DND-41 (cell line): ENCODE measurements around the gene HDAC7.

Experiments used
- EZH2 ChIP-seq: IDR thresholded peaks from 3 replicates; pipeline ENCODE4 v1.6.1; 2012; ENCODE audit warnings: borderline replicate concordance, low read depth, mild to moderate bottlenecking, moderate library complexity, low read length, inconsistent platforms; ENCODE audit not compliant: severe bottlenecking
- TF ChIP-seq, protein P1 (sequence below): IDR thresholded peaks from 2 replicates; pipeline ENCODE4 v1.5.1; 2012; ENCODE audit warnings: borderline replicate concordance, low read length, moderate library complexity, mild to moderate bottlenecking; ENCODE audit not compliant: poor library complexity, severe bottlenecking; ENCODE audit errors: extremely low read depth

DNA sequence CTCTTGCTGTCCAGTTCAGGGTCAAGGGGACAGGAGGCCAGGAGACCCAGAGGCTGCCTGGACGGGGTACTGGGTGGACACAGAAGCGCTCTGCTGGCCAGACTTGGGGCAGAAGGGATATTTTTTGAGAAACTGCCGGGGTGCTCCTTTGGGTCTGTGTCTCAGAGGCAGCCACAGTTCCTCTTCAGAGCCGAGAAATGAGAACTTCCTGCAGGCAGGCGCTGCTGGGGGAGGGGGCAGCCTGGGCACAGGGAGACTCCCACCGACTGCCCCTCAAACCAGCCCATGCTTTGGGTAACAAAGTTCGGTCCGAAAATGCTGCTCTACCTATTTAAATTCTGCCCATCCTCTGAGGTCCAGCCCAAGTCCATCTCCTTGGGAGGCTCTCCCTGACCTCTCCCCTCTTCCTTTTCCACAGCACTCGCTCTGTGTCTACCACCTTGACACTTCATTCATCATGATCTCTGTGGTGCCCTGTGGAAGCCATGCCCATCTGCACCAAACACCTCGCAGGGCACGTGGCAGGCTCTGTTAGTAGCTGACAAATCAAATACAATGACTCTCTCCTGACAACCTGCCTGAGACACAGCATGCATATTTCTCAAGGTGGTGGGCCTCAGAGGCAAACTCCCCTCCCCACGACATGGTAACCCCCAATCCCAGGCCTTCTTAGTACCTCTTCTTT lies 16.4 kb downstream of the HDAC7 start:
- TF ChIP-seq, protein P1, sequence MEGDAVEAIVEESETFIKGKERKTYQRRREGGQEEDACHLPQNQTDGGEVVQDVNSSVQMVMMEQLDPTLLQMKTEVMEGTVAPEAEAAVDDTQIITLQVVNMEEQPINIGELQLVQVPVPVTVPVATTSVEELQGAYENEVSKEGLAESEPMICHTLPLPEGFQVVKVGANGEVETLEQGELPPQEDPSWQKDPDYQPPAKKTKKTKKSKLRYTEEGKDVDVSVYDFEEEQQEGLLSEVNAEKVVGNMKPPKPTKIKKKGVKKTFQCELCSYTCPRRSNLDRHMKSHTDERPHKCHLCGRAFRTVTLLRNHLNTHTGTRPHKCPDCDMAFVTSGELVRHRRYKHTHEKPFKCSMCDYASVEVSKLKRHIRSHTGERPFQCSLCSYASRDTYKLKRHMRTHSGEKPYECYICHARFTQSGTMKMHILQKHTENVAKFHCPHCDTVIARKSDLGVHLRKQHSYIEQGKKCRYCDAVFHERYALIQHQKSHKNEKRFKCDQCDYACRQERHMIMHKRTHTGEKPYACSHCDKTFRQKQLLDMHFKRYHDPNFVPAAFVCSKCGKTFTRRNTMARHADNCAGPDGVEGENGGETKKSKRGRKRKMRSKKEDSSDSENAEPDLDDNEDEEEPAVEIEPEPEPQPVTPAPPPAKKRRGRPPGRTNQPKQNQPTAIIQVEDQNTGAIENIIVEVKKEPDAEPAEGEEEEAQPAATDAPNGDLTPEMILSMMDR, result no peak
- TF ChIP-seq EZH2, result no peak
